ENCODE data around the gene ELAC1.

DNA sequence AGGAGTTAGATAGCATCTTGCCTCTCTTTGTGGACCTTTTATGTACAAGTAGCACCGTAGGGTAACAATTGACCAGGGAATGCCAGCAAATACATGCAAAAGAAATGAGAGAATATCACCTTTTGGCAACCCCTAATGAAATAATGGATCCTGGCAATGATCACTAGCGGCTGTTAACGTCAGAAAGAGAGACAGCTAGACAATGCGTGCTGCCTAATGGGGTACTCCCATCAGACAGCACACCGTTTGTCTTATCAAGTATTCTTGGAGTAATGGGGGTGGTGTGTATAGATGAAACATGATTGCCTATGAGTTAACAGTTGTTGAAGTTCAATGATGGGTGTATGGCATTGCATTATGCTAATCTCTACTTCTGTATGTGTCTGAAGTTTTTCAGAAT lies 1.6 kb downstream of the ELAC1 start:
- TF ChIP-seq, protein P1, sequence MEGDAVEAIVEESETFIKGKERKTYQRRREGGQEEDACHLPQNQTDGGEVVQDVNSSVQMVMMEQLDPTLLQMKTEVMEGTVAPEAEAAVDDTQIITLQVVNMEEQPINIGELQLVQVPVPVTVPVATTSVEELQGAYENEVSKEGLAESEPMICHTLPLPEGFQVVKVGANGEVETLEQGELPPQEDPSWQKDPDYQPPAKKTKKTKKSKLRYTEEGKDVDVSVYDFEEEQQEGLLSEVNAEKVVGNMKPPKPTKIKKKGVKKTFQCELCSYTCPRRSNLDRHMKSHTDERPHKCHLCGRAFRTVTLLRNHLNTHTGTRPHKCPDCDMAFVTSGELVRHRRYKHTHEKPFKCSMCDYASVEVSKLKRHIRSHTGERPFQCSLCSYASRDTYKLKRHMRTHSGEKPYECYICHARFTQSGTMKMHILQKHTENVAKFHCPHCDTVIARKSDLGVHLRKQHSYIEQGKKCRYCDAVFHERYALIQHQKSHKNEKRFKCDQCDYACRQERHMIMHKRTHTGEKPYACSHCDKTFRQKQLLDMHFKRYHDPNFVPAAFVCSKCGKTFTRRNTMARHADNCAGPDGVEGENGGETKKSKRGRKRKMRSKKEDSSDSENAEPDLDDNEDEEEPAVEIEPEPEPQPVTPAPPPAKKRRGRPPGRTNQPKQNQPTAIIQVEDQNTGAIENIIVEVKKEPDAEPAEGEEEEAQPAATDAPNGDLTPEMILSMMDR (optimal IDR thresholded peaks at IDR 0.05 in 1 of 3, IDR thresholded peaks at IDR 0.05 in 1 of 3, conservative IDR thresholded peaks at IDR 0.05 in 1 of 3; ENCODE audit: extremely low read depth in 1 of 3, insufficient read depth in 2 of 3, low read length in 3 of 3), result no peak
- no peak for TF ChIP-seq EZH2 (IDR thresholded peaks at IDR 0.05; ENCODE audit: low read length)
